NCI-H1105 (cell line): Measurements from ENCODE around the gene RNASEH1.
"Not testable (repeated sequence)": the region's sequence is repeated elsewhere in the genome, so short reads cannot be mapped to it uniquely, and the experiment has no call there.

ENCODE experiments used
- DNase-seq: peaks from one replicate; lab custom pipeline; 2025; lab: John Stamatoyannopoulos, UW

RNASEH1 gene

GRCh38 chr2:3589086-3589485 lies 31.0 kb upstream of the RNASEH1 start:
- DNase-seq: no peak

GRCh38 chr2:3588084-3588483 lies 30.0 kb upstream of the RNASEH1 start:
- no peak for DNase-seq

- no peak for DNase-seq
Observed at GRCh38 chr2:3587432-3587831, 29.3 kb upstream of the RNASEH1 start.

- no peak for DNase-seq
Observed at GRCh38 chr2:3587021-3587420, 28.9 kb upstream of the RNASEH1 start.

GRCh38 chr2:3586220-3586619 lies 28.1 kb upstream of the RNASEH1 start:
- no peak for DNase-seq

GRCh38 chr2:3585261-3586109 lies 27.4 kb upstream of the RNASEH1 start:
- no peak for DNase-seq

- no peak for DNase-seq
Observed at GRCh38 chr2:3584608-3585260, 26.6 kb upstream of the RNASEH1 start.

- DNase-seq: no peak
Observed at GRCh38 chr2:3584076-3584475, 25.9 kb upstream of the RNASEH1 start.

- DNase-seq: no peak
Observed at GRCh38 chr2:3581367-3582262, 23.5 kb upstream of the RNASEH1 start.

- DNase-seq: no peak
Observed at GRCh38 chr2:3580449-3580848, 22.3 kb upstream of the RNASEH1 start.

GRCh38 chr2:3578987-3579386 lies 20.9 kb upstream of the RNASEH1 start:
- no peak for DNase-seq

GRCh38 chr2:3576263-3576630 lies 18.1 kb upstream of the RNASEH1 start:
- DNase-seq: not testable (repeated sequence)

GRCh38 chr2:3575534-3576262 lies 17.6 kb upstream of the RNASEH1 start:
- DNase-seq: no peak

GRCh38 chr2:3574155-3574554 lies 16.0 kb upstream of the RNASEH1 start:
- no peak for DNase-seq

GRCh38 chr2:3572620-3573019 lies 14.5 kb upstream of the RNASEH1 start:
- DNase-seq: no peak

GRCh38 chr2:3571284-3571683 lies 13.2 kb upstream of the RNASEH1 start:
- no peak for DNase-seq

GRCh38 chr2:3569656-3570055 lies 11.5 kb upstream of the RNASEH1 start:
- DNase-seq: not testable (repeated sequence)

- DNase-seq: no peak
Observed at GRCh38 chr2:3566806-3567205, 8.7 kb upstream of the RNASEH1 start.

GRCh38 chr2:3565117-3565516 lies 7.0 kb upstream of the RNASEH1 start:
- DNase-seq: no peak

- no peak for DNase-seq
Observed at GRCh38 chr2:3563521-3563976, 5.4 kb upstream of the RNASEH1 start.

- no peak for DNase-seq
Observed at GRCh38 chr2:3557639-3558204, 411 bp downstream of the RNASEH1 start.
